ENCODE data around the gene LUC7L2.
"Not testable (repeated sequence)": the region's sequence is repeated elsewhere in the genome, so short reads cannot be mapped to it uniquely, and the experiment has no call there.

Gene LUC7L2

DNA sequence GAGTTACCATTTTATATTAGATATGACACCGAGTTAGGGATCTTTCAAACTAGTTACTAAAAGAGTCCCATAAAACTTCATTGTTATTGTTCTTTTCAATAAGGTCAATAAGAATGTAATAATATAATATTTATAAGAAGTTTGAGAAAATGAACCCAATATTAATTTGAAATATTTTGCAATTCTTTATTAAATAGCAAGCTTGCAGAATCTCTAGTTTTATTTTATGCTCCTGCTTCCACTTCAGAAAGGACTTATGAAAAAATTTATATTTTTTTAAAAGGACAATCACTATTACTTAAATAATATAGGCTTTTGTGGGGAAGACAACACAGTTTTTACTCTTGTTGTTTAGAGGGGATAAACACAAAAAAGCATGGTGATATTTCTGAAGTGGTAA, 47.9 kb downstream of the LUC7L2 start:
- DNase-seq (ENCODE audit: low spot score in 2 of 2) (no peak), ATAC-seq (no peak)
- no peaks in the 10 kb centered on the region for H3K9me3 Mint-ChIP-seq
- no peak overlapping the region for H3K4me3 Mint-ChIP-seq
- H3K27ac Mint-ChIP-seq = no peak overlapping the region
- peaks cover 100% of the 10 kb centered on the region for H3K36me3 Mint-ChIP-seq
- H3K4me1 Mint-ChIP-seq = no peaks in the 10 kb centered on the region

DNA sequence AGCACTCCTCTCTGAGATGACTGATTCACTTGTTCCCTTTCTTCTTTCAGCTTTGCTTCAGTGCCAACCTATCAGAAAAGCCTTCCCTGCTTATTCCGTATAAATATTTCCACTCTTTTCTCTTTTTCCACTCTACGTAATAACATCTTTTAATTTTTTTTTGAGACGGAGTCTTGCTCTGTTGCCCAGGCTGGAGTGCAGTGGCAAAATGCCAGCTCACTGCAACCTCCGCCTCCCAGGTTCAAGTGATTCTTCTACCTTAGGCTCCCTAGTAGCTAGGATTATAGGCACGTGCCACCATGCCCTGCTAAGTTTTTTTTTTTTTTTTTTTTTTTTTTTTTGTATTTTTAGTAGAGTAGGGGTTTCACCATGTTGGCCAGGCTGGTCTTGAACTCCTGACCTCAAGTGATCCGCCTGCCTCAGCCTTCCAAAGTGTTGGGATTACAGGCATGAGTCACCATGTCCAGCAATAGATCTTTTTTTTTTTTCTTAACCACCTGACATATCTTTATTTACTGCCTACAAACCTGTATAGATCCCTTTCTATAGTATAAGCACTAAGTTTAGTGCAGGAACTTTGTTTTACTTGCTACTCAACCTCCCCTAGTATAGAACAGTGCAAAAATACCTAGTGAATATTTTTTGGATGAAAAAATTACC, 55.2 kb downstream of the LUC7L2 start:
- not testable (repeated sequence) for DNase-seq (ENCODE audit: low spot score in 2 of 2); H3K4me1 Mint-ChIP-seq; H3K4me3 Mint-ChIP-seq; H3K27ac Mint-ChIP-seq; ATAC-seq; H3K9me3 Mint-ChIP-seq
- peaks cover 100% of the 10 kb centered on the region for H3K36me3 Mint-ChIP-seq

GRCh38 chr7:139416405-139416804, 56.7 kb downstream of the LUC7L2 start:
- Mint-ChIP-seq H3K4me1 (no peaks in the 10 kb centered on the region), H3K27ac (no peak overlapping the region), H3K36me3 (peaks cover 100% of the 10 kb centered on the region), H3K9me3 (no peaks in the 10 kb centered on the region), H3K4me3 (no peak overlapping the region)
- no peak for DNase-seq (ENCODE audit: low spot score in 2 of 2)
- no peak for ATAC-seq

- Mint-ChIP-seq H3K9me3 (no peaks in the 10 kb centered on the region), H3K4me3 (no peak overlapping the region), H3K4me1 (no peaks in the 10 kb centered on the region), H3K27ac (no peak overlapping the region), H3K36me3 (peaks cover 100% of the 10 kb centered on the region)
- ATAC-seq (no peak), DNase-seq (ENCODE audit: low spot score in 2 of 2) (no peak)
These were observed 57.8 kb downstream of the LUC7L2 start for GRCh38 chr7:139417478-139417877.

- no peaks in the 10 kb centered on the region for H3K9me3 Mint-ChIP-seq
- H3K4me1 Mint-ChIP-seq = no peaks in the 10 kb centered on the region
- no peak for DNase-seq (ENCODE audit: low spot score in 2 of 2)
- H3K27ac Mint-ChIP-seq = no peak overlapping the region
- H3K36me3 Mint-ChIP-seq = peaks cover 100% of the 10 kb centered on the region
- H3K4me3 Mint-ChIP-seq = no peak overlapping the region
- no peak for ATAC-seq
These were observed 61.4 kb downstream of the LUC7L2 start for GRCh38 chr7:139421123-139421522.

DNA sequence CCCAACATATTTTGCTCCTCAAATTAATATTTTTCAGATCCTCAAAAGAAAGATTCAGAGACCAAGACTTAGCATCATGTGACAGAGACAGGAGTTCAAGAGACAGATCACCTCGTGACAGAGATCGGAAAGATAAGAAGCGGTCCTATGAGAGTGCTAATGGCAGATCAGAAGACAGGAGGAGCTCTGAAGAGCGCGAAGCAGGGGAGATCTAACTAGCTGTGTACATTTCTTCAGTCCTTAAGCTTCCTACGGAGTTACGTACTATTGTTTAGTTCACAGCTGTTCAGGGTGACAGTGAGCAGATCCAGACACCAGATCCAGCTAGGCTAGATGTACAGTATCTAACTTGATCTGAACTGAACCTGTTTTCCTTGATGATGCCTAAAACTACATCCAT, 62.4 kb downstream of the LUC7L2 start:
- Mint-ChIP-seq H3K36me3 (peaks cover 100% of the 10 kb centered on the region), H3K9me3 (no peaks in the 10 kb centered on the region), H3K4me1 (no peaks in the 10 kb centered on the region), H3K4me3 (no peak overlapping the region), H3K27ac (peak overlapping the region; percentile 18)
- DNase-seq (ENCODE audit: low spot score in 2 of 2) (no peak), ATAC-seq (no peak)

DNA sequence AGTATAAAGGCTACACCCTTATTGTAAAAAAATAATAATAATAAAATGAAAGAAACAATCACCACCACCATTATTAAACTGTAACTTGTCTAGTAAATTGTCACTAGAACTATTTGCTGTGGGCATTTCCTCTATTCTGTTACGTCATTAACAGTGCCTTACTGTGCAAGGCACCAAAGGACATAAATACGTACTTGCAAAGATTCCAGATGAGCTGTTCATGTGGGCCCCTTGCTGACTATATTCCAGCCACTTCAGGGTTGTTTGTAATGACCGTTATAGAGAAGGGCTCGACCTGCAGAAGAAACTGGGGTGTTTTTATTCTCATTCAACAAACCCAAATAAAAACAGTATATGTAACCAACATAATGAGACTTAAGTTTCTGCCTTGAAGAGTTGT, 63.4 kb downstream of the LUC7L2 start:
- no peak for DNase-seq (ENCODE audit: low spot score in 2 of 2)
- ATAC-seq = no peak
- Mint-ChIP-seq H3K9me3 (no peaks in the 10 kb centered on the region), H3K4me3 (no peak overlapping the region), H3K27ac (no peak overlapping the region), H3K4me1 (no peaks in the 10 kb centered on the region), H3K36me3 (peaks cover 92% of the 10 kb centered on the region)

- H3K36me3 Mint-ChIP-seq = peaks cover 92% of the 10 kb centered on the region
- ATAC-seq (no peak), DNase-seq (ENCODE audit: low spot score in 2 of 2) (no peak)
- H3K27ac Mint-ChIP-seq = no peak overlapping the region
- no peak overlapping the region for H3K4me3 Mint-ChIP-seq
- H3K4me1 Mint-ChIP-seq = no peaks in the 10 kb centered on the region
- no peaks in the 10 kb centered on the region for H3K9me3 Mint-ChIP-seq
These were observed 64.3 kb downstream of the LUC7L2 start for GRCh38 chr7:139424004-139424403.

- H3K9me3 Mint-ChIP-seq; H3K27ac Mint-ChIP-seq; DNase-seq (ENCODE audit: low spot score in 2 of 2); H3K4me1 Mint-ChIP-seq; H3K4me3 Mint-ChIP-seq; ATAC-seq: not testable (repeated sequence)
- peaks cover 80% of the 10 kb centered on the region for H3K36me3 Mint-ChIP-seq
These were observed 66.0 kb downstream of the LUC7L2 start for GRCh38 chr7:139425701-139426100.

GRCh38 chr7:139426258-139427028, 66.7 kb downstream of the LUC7L2 start:
- H3K36me3 Mint-ChIP-seq = peaks cover 73% of the 10 kb centered on the region
- no peak overlapping the region for H3K4me3 Mint-ChIP-seq
- DNase-seq (ENCODE audit: low spot score in 2 of 2) (no peak), ATAC-seq (no peak)
- peak overlapping the region; percentile 45 for H3K27ac Mint-ChIP-seq
- no peaks in the 10 kb centered on the region for H3K9me3 Mint-ChIP-seq
- no peaks in the 10 kb centered on the region for H3K4me1 Mint-ChIP-seq

DNA sequence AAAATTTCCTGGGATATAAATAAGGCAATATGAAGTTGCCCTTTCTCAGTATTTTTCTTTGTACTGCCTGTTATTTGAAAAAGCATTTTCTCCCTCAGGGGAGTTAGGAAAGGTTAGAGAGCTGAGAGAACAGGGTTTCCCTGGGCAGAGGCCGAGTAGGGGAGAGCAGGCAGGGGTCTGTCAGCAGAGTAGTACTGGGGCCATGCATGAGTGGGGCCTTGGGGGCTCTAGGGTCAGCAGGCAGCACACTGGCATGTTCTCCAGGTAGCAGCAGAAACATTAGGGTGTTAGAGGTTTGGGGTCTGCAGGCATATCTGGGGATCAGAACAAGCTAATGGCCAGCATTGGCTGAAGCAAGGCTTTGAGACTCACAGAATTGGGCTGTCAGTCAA, 67.3 kb downstream of the LUC7L2 start:
- ATAC-seq (no peak), DNase-seq (ENCODE audit: low spot score in 2 of 2) (no peak)
- Mint-ChIP-seq H3K9me3 (no peaks in the 10 kb centered on the region), H3K4me3 (no peak overlapping the region), H3K4me1 (no peaks in the 10 kb centered on the region), H3K36me3 (peaks cover 67% of the 10 kb centered on the region), H3K27ac (peak overlapping the region; percentile 45)

DNA sequence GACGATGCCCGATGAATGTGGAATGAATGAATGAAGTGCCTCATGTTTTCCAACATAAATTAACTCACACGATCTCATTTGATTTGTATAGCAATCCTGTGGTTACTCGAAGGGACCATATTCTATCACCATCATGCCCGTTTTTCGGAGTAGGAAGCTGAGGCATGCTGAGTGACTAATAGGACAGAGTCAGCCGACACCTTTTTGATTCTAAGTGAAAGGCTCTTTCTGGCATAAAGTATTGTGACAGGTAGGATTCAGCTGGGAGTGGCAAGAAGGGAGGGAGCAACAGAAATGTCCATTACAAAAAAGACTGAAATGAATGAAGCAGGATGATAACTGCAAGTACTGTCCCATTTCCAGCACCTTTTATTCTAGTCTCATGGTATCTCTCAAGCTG, 68.1 kb downstream of the LUC7L2 start:
- no peak overlapping the region for H3K4me3 Mint-ChIP-seq
- no peaks in the 10 kb centered on the region for H3K9me3 Mint-ChIP-seq
- DNase-seq (ENCODE audit: low spot score in 2 of 2) (no peak), ATAC-seq (no peak)
- no peak overlapping the region for H3K27ac Mint-ChIP-seq
- H3K36me3 Mint-ChIP-seq = peaks cover 66% of the 10 kb centered on the region
- no peaks in the 10 kb centered on the region for H3K4me1 Mint-ChIP-seq

DNA sequence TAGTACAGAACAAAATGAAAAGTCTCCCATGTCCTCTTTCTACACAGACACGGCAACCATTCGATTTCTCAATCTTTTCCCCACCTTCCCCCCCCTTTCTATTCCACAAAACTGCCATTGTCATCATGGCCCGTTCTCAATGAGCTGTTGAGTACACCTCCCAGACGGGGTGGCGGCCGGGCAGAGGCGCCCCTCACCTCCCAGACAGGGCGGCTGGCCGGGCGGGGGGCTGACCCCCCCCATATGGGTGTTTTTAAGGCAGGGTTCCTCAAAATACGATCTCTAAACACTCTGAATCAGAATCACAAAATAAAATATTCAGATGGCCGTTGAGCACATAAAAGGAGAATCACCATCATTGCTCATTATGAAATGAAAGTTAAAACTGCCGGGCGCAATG, 70.0 kb downstream of the LUC7L2 start:
- not testable (repeated sequence) for H3K4me1 Mint-ChIP-seq; ATAC-seq; H3K27ac Mint-ChIP-seq; H3K9me3 Mint-ChIP-seq; DNase-seq (ENCODE audit: low spot score in 2 of 2); H3K4me3 Mint-ChIP-seq
- peaks cover 59% of the 10 kb centered on the region for H3K36me3 Mint-ChIP-seq

DNA sequence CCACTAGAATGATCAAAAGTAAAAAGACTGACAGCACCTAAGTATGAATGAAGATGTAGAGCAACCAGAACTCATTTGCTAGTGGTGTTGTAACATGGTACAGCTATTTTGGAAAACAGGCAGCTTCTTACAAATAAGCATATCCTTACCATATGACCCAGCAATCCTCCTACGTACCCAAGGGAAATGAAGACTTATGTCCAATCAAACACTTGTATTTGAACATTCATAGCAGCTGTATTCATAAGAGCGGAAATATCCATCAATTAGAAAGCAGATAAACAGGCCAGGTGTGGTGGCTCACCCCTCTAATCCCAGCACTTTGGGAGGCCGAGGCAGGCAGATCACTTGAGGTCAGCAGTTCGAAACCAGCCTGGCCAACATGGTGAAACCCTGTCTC, 70.7 kb downstream of the LUC7L2 start:
- Mint-ChIP-seq H3K27ac (no peak overlapping the region), H3K36me3 (peaks cover 52% of the 10 kb centered on the region), H3K4me1 (peaks cover 6% of the 10 kb centered on the region), H3K4me3 (no peak overlapping the region), H3K9me3 (no peaks in the 10 kb centered on the region)
- DNase-seq (ENCODE audit: low spot score in 2 of 2) (no peak), ATAC-seq (no peak)

- no peak for DNase-seq (ENCODE audit: low spot score in 2 of 2)
- Mint-ChIP-seq H3K4me3 (no peak overlapping the region), H3K36me3 (peaks cover 46% of the 10 kb centered on the region), H3K27ac (peak overlapping the region; percentile 58), H3K4me1 (peaks cover 6% of the 10 kb centered on the region), H3K9me3 (no peaks in the 10 kb centered on the region)
- ATAC-seq = no peak
These were observed 71.3 kb downstream of the LUC7L2 start for GRCh38 chr7:139431010-139431409.

DNA sequence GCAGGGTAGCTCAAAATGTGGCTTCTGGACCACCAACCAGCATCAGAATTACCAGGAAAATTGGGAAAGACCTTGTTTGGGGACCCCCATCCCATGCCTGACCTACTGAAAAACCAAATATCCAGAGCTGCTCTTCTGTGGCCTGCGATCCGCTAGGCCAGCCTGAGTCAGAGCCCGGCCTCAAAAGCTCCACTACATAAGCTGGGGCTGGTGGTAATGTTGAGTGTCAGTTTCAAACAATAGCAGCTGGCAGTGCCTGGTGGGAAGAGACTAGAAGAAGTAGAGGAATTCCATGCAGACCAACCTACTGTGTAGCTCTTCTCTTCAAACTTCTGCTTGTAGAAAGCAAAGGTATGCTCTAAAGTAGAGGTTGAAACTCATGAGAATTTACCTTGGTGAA, 71.8 kb downstream of the LUC7L2 start:
- no peak for DNase-seq (ENCODE audit: low spot score in 2 of 2)
- Mint-ChIP-seq H3K27ac (peak overlapping the region; percentile 58), H3K9me3 (no peaks in the 10 kb centered on the region), H3K4me3 (no peak overlapping the region), H3K4me1 (peaks cover 6% of the 10 kb centered on the region), H3K36me3 (peaks cover 42% of the 10 kb centered on the region)
- no peak for ATAC-seq

Measured in stimulated activated effector memory CD8-positive, alpha-beta T cell treated with anti-CD3 and anti-CD28 coated beads, Interleukin-12 subunit alpha, Interleukin-12 subunit beta, amount 100 ng/mL, for 72 hours (primary cell).